K562 (cell line): ENCODE measurements around the gene IQUB. TPM values are rescaled to one million over a fixed set of nuclear protein-coding genes. Genes with fewer than 3 reads are reported as not detected.

ENCODE experiments used
- C11orf30 ChIP-seq: fragments of 450-650 bp; IDR thresholded peaks from 2 replicates; pipeline ENCODE4 v1.6.1; 2016; ENCODE audit warnings: low read depth, mild to moderate bottlenecking
- CHD1 ChIP-seq: fragments of 200-600 bp; sonication (generic); IDR thresholded peaks from one replicate; pipeline ENCODE4 v1.6.1; 2012; ENCODE audit warnings: mild to moderate bottlenecking, moderate library complexity, low read length, inconsistent platforms
- DNMT1 ChIP-seq: fragments of 450-650 bp; IDR thresholded peaks from 2 replicates; pipeline ENCODE4 v1.6.1; 2016; ENCODE audit warnings: antibody characterized with exemption, mild to moderate bottlenecking
- GABPB2 ChIP-seq: fragments of 250-450 bp; sonication (Bioruptor Pico); conservative IDR thresholded peaks from 2 replicates; pipeline ENCODE4 v1.5.1; 2021; ENCODE audit warnings: mild to moderate bottlenecking
- MEIS2 ChIP-seq: fragments of 450-650 bp; IDR thresholded peaks from 2 replicates; pipeline ENCODE4 v1.6.1; 2014; ENCODE audit warnings: mild to moderate bottlenecking; ENCODE audit not compliant: partially characterized antibody
- MYC ChIP-seq, 2 experiments: fragments of 250-450 bp in 1 of 2; sonication (Bioruptor Pico) in 1 of 2; IDR thresholded peaks; 2 replicates each; pipeline versions ENCODE4 v1.5.1 to v1.6.1; 2012 to 2021; ENCODE audit warnings: low read depth in 2 of 2, borderline replicate concordance in 1 of 2, improper control_type of control experiment in 1 of 2, low read length in 1 of 2, mild to moderate bottlenecking in 1 of 2, moderate library complexity in 1 of 2
- RBM15 ChIP-seq: fragments of 200-400 bp; formaldehyde crosslinking; IDR thresholded peaks from 2 replicates; pipeline ENCODE4 v1.6.1; 2018; ENCODE audit warnings: mild to moderate bottlenecking, low read length, moderate library complexity; ENCODE audit not compliant: insufficient read depth
- SIRT6 ChIP-seq: IDR thresholded peaks from one replicate; pipeline ENCODE4 v1.6.1; 2012; ENCODE audit warnings: low read depth, mild to moderate bottlenecking, control low read depth, inconsistent platforms, low read length, moderate library complexity
- SMC3 ChIP-seq: conservative IDR thresholded peaks from 2 replicates; pipeline ENCODE4 v1.6.1; 2011; ENCODE audit warnings: low read depth, low read length, improper control_type of control experiment; ENCODE audit not compliant: insufficient read depth
- SRSF9 ChIP-seq: fragments of 200-400 bp; formaldehyde crosslinking; IDR thresholded peaks from 2 replicates; pipeline ENCODE4 v1.6.1; 2017; ENCODE audit warnings: low read depth, low read length, borderline replicate concordance
- THRAP3 ChIP-seq: fragments of 450-650 bp; IDR thresholded peaks from 2 replicates; pipeline ENCODE4 v1.6.1; 2016; ENCODE audit warnings: mild to moderate bottlenecking, inconsistent platforms, borderline replicate concordance
- XRCC3 ChIP-seq: fragments of 450-650 bp; IDR thresholded peaks from 2 replicates; pipeline ENCODE4 v1.6.1; 2017; ENCODE audit warnings: mild to moderate bottlenecking, moderate library complexity
- ZBTB17 ChIP-seq: fragments of 450-650 bp; formaldehyde crosslinking; IDR thresholded peaks from 2 replicates; pipeline ENCODE4 v1.4.0; 2020; ENCODE audit warnings: mild to moderate bottlenecking
- ZBTB7A ChIP-seq: IDR thresholded peaks from 2 replicates; pipeline ENCODE4 v1.6.1; 2011; ENCODE audit warnings: low read depth, mild to moderate bottlenecking, low read length, moderate library complexity, borderline replicate concordance; ENCODE audit not compliant: control insufficient read depth
- ZNF146 ChIP-seq: IDR thresholded peaks from one replicate; pipeline ENCODE4 v1.6.1; 2018; ENCODE audit warnings: missing compliant biosample characterization; ENCODE audit not compliant: unreplicated experiment
- ZNF23 ChIP-seq: fragments of 250-450 bp; sonication (Bioruptor Pico); IDR thresholded peaks from 2 replicates; pipeline ENCODE4 v1.4.0; 2020; ENCODE audit warnings: mild to moderate bottlenecking
- ZNF274 ChIP-seq: IDR thresholded peaks from 2 replicates; pipeline ENCODE4 v1.6.1; 2011; ENCODE audit warnings: low read depth, mild to moderate bottlenecking, low read length, moderate library complexity, borderline replicate concordance
- ZNF354B ChIP-seq: fragments of 250-450 bp; sonication (Bioruptor Pico); IDR thresholded peaks from 2 replicates; pipeline ENCODE4 v1.4.0; 2020
- ZNF75A ChIP-seq: fragments of 450-650 bp; formaldehyde crosslinking; IDR thresholded peaks from 2 replicates; pipeline ENCODE4 v1.4.0; 2020; ENCODE audit warnings: mild to moderate bottlenecking
- polyA plus RNA-seq, 8 experiments: library from polyadenylated mRNA; depleted of rRNA in 4 of 8; stranded (reverse) in 5 of 8; unstranded in 3 of 8; fragments of >200 nt; fragmentation: Nextera tagmentation in 2 of 8; fragmentation: Illumina TruSeq in 1 of 8; extraction: Ambion mirVana in 2 of 8; extraction: Trizol in 1 of 8; gene quantifications; 2 replicates each; pipeline versions ENCODE4 v1.2.1 to v1.2.3, GENCODE V29; 2011 to 2014; ENCODE audit warnings: inconsistent platforms in 1 of 8, missing spikeins in 1 of 8
- total RNA-seq, 7 experiments: library from RNA; depleted of rRNA in 6 of 7; stranded (reverse); fragments of >200 nt in 6 of 7; fragmentation: Illumina TruSeq in 2 of 7; extraction: Trizol in 2 of 7; gene quantifications; 2 replicates each; pipeline versions ENCODE4 v1.2.1 to v1.2.3, GENCODE V29; 2011 to 2021; ENCODE audit warnings: low replicate concordance in 1 of 7
- TF ChIP-seq, protein P1 (sequence below): fragments of 250-450 bp; sonication (Bioruptor Pico); IDR thresholded peaks from 2 replicates; pipeline ENCODE4 v1.5.0; 2020; ENCODE audit warnings: mild to moderate bottlenecking
- TF ChIP-seq, protein P2 (sequence below): fragments of 250-450 bp; sonication (Bioruptor Pico); IDR thresholded peaks from 2 replicates; pipeline ENCODE4 v1.4.0; 2020; ENCODE audit warnings: borderline replicate concordance
- TF ChIP-seq, protein P3 (sequence below), 2 experiments: fragments of 200-800 bp in 1 of 2; sonication (Bioruptor generic) in 1 of 2; sonication (generic) in 1 of 2; formaldehyde crosslinking in 1 of 2; IDR thresholded peaks in 1 of 2; conservative IDR thresholded peaks in 1 of 2; 2 replicates each; pipeline versions ENCODE4 v1.5.0 to v1.6.1; 2016 to 2020; ENCODE audit warnings: missing compliant biosample characterization in 1 of 2, missing genetic modification characterization in 1 of 2, missing genetic modification reagents in 1 of 2
- TF ChIP-seq, protein P4 (sequence below): fragments of 450-650 bp; IDR thresholded peaks from one replicate; pipeline ENCODE4 v1.6.1; 2018; ENCODE audit warnings: mild to moderate bottlenecking, moderate library complexity; ENCODE audit not compliant: partially characterized antibody

The IQUB gene
- total and polyA plus RNA-seq, 9 of the 15 experiments (the other 6 are each of a cell fraction or from before 2014, with no cell fraction given) = 0.62 to 2.6 (median 1.4) TPM

DNA sequence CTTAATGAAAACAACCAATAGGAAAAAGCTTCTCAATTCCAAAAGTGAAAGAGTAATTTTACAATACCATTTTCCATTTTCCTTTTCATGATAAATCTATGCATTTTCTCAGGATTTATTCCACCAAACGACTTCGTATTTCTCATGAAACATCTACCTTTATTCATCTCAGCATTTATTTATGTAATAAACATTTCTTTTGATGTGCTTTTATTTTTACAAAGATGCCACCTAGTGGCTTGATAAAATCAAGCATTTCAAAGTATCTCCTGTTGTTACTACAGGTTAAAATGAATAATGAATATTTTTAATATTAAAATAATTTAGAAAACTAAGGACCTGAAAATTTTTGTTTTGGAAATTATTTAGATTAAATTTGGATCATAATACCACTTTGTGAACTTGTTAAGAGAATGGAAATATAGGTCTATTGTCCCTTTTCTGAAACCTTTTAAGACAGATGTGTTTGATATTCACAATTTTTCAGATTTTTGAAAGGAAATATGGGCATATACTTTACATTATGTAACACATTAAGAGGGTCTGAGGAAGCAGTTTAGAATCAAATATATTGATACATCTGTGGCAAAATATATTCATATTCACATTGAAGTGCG is 2.7 kb upstream of the IQUB start (continued):
- TF ChIP-seq, protein P1, sequence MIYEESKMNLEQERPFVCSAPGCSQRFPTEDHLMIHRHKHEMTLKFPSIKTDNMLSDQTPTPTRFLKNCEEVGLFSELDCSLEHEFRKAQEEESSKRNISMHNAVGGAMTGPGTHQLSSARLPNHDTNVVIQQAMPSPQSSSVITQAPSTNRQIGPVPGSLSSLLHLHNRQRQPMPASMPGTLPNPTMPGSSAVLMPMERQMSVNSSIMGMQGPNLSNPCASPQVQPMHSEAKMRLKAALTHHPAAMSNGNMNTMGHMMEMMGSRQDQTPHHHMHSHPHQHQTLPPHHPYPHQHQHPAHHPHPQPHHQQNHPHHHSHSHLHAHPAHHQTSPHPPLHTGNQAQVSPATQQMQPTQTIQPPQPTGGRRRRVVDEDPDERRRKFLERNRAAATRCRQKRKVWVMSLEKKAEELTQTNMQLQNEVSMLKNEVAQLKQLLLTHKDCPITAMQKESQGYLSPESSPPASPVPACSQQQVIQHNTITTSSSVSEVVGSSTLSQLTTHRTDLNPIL (CRISPR knock-in tag) = no peak
- TF ChIP-seq, protein P2, sequence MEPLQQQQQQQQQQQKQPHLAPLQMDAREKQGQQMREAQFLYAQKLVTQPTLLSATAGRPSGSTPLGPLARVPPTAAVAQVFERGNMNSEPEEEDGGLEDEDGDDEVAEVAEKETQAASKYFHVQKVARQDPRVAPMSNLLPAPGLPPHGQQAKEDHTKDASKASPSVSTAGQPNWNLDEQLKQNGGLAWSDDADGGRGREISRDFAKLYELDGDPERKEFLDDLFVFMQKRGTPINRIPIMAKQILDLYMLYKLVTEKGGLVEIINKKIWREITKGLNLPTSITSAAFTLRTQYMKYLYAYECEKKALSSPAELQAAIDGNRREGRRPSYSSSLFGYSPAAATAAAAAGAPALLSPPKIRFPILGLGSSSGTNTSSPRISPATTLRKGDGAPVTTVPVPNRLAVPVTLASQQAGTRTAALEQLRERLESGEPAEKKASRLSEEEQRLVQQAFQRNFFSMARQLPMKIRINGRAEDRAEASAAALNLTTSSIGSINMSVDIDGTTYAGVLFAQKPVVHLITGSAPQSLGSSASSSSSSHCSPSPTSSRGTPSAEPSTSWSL (CRISPR knock-in tag) = no peak
- TF ChIP-seq MYC (IDR thresholded peaks at IDR 0.05; ENCODE audit: low read depth, low read length) (no peak), MYC (CRISPR knock-in tag; IDR thresholded peaks at IDR 0.05; ENCODE audit: borderline replicate concordance, low read depth) (no peak), ZNF146 (CRISPR knock-in tag) (no peak), GABPB2 (CRISPR knock-in tag) (no peak), XRCC3 (no peak), ZNF23 (no peak), ZNF75A (CRISPR knock-in tag) (no peak), SMC3 (0 out of 2 replicates have a peak, but pooled peaks have one; percentile 16), CHD1 (no peak), DNMT1 (no peak), THRAP3 (0 out of 2 replicates have a peak, but pooled peaks have one; percentile 52), C11orf30 (peak; percentile 36; the same call in 1 of the 2 replicates), SRSF9 (no peak), ZNF354B (CRISPR knock-in tag) (no peak), ZNF274 (no peak), RBM15 (no peak), ZBTB7A (no peak), MEIS2 (no peak), ZBTB17 (CRISPR knock-in tag) (no peak), SIRT6 (no peak)
- TF ChIP-seq, protein P3, sequence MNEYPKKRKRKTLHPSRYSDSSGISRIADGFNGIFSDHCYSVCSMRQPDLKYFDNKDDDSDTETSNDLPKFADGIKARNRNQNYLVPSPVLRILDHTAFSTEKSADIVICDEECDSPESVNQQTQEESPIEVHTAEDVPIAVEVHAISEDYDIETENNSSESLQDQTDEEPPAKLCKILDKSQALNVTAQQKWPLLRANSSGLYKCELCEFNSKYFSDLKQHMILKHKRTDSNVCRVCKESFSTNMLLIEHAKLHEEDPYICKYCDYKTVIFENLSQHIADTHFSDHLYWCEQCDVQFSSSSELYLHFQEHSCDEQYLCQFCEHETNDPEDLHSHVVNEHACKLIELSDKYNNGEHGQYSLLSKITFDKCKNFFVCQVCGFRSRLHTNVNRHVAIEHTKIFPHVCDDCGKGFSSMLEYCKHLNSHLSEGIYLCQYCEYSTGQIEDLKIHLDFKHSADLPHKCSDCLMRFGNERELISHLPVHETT (CRISPR knock-in tag; conservative IDR thresholded peaks at IDR 0.05 in 1 of 2, IDR thresholded peaks at IDR 0.05 in 1 of 2) = no peak
- TF ChIP-seq, protein P4, sequence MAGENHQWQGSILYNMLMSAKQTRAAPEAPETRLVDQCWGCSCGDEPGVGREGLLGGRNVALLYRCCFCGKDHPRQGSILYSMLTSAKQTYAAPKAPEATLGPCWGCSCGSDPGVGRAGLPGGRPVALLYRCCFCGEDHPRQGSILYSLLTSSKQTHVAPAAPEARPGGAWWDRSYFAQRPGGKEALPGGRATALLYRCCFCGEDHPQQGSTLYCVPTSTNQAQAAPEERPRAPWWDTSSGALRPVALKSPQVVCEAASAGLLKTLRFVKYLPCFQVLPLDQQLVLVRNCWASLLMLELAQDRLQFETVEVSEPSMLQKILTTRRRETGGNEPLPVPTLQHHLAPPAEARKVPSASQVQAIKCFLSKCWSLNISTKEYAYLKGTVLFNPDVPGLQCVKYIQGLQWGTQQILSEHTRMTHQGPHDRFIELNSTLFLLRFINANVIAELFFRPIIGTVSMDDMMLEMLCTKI = no peak
